Stimulated activated naive CD8-positive, alpha-beta T cell treated with anti-CD3 and anti-CD28 coated beads, Interleukin-15, Interleukin-2, amounts not matched to agents 100 U/mL and 50 U/mL, for 24 hours (primary cell): ENCODE data around the gene SORCS1.

Source experiments
- ATAC-seq: fragments of 150-1000 bp; cut with Tn5 transposase; one replicate; pipeline ENCODE4 v1.10.0; 2021
- DNase-seq: peaks from one replicate; pipeline ENCODE4 v3.0.0; 2021

Gene SORCS1

DNA sequence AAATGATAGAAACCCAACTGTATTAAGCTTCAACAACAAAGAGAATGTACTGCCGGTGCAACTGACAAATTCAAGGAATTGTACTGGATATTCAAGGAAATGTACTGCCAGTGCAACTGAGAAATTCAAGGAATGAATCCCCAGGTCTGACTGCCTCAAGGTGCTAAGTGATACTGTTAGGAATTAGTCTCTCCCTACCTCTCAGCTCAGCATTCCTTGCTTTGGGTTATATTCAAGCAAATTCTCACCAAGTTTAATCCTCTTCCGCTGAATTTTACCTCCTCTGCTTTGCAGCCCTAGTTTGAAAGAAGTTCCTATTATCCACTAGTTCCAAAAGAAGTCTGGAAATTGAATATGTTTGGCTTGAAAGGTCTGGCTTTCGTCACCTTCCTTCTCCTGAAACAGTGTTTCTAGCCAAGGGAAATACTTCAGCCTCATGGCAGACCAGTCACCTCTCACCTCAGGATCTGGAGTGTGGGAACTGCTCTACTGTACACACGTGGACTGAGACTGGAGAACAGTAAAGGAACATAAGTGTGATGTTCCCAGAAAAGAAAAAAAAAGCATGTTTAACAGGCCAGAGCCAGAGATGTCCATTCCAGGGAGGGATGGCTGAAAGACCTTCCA lies 60.4 kb downstream of the SORCS1 start:
- ATAC-seq (no peak), DNase-seq (no peak)

DNA sequence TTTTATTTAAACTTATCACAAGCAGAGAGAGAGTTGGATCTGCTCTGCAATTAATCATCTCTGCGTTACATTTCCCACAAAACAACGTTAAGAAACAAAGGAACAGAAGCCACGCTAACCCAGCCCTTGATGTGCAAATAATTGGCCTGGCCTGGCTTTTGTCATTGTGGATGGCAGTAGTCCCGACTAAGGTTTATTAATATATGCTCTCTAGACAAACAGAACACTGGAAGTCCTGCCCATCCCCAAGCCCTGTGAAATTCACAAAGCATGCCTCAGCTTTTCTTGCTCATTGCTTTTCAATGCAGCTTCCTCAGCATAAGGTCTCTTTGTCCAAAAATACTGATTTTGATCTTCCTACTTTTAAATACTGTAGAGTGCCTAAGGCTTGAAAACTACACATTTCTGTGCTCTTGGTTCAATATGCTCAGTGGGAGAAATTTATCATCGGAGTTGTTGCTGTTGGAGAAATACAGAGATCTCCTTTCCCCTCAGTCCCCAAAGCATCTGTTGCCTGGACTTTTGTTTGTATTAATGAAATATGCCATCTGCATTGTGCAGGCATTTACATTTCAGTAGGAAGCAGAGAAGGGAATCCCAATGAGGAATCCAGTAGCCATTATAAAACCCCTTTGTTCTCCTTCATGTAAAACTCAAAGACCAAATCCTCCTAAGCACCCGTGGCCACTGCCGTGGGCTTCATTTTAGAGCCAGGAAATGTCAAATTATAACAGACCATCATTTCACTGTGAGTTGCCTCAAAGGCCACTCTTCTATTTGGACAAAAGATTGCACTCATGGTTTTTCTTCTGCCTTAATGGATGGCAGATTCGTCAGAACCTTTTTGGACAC lies 61.1 kb downstream of the SORCS1 start:
- DNase-seq (no peak), ATAC-seq (no peak)

DNA sequence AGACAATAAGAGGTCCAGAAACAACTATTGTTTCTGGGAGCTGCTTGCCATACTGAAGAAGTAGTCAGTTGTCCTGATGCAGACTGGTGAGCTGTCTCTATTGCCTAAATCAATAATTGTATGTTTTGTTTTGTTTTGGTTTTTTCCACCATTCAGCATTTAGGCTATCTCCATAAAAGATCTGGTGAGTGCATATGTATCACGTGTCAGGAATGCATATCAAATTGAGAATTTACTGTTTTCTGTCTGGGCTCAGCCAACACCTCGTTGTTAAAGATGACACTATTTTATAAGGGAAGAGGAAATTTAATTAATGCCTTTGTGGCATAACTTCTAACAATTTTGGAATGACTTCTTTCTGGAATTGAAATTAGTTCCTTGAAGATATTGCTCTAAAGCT lies 66.2 kb downstream of the SORCS1 start:
- DNase-seq (no peak), ATAC-seq (no peak)

DNA sequence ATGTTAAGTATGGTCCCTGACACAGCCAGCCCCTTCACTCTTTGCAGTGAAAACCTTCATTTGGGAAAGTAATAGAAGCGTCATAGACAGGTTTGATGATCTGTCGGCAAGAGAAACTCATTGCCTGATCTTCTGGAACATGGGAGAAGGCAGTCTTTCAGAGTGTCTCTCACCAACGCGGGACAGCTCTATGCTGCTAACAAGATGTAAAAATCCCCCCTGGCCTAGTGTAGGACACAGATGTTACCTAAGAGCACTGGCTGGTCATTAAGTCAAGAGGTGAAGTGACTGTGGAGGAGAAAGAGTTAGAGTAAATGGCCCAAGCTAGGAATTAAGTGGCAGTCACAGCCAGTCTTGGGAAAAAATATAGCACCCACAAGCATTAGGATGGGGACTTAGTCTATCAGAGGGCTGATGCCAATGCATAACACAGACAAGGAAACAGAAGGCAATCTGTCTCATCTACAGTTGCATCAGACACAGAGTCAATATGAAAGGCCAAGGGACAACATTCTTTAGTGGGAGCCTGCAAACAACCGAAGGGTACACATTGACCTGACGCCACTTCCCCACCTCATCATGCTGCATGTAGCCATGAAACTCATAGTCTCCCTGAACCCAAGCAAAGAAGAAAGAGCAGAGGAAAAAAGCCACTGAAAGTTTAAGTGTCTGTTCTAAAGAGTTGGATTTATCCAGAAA lies 69.5 kb downstream of the SORCS1 start:
- DNase-seq (no peak), ATAC-seq (no peak)

DNA sequence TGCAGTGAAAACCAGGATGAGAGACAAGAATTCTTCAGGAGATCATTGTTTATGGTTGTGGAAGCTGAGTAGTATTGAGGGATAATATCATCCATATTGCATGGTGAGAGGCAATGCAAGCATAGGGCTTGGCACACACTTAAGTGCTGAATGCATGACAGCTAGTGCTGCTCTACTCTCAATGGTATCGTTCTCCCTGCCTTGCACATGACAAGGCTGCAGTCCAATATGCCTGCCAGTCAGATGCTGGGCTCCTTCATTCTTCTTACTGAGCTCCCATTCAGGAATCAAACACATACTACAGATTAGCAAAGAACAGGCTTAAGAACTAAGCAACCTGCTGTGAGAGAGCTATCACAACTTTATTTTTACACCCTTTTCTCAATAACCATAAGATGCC lies 72.2 kb downstream of the SORCS1 start:
- no peak for DNase-seq
- no peak for ATAC-seq

DNA sequence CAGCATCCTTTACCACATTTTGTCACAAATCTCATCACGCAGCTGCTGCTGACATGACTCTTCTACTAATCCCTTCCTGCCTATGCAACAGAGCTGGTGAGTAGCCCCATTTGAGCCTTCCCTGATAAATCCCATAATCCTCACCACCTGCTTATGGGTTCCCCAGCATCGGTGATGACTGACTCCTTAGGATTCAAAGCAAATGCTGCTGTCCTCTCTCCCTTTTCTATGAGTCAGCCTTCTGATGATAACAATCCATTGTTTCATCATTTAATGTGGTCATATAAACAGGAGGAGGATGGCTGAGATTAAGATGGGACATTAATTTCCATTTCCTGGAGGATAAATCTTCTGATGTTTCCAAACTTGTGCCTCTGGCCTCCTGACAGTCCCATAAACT lies 73.4 kb downstream of the SORCS1 start:
- ATAC-seq: no peak

DNA sequence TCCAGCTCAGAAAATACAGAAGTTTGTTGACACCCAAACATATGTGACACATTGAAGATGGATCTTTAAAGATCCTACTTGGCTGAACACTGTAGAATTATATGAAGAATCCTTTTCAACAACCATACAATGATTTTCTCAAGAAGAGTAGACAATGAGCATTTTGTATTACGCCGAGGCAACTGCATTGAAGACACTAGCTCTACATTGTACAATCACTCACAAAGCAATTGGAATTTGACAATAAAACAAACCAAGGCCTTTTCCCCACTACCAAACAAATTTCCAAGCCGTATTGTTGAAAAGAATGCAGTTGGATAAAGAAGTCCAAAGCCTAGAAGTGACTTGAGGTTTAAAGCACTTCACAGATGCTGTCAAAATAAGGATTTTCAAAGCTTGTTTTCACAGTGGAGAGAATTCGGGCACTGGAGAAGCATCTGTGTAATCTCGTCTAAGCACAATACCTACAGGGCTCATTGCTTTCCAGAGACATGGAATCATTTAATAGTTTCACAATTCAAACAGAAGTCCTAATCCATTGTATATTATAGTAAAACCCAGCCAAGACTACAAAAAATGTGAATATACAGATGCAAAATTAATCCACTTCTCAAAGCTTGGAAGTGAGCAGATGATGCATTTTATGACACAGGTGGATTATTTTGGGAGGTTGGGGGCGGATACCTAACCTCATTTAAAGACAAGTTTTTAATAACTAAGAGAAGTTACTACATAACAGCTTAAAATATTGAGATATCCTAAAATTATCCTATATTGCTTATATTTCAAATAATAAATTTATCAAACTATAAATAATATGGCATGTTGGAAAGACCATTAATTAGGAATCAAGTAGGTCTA lies 78.6 kb downstream of the SORCS1 start:
- ATAC-seq (no peak), DNase-seq (no peak)

More for the DNA sequence above, 73.4 kb downstream of the SORCS1 start:
- no peak for DNase-seq

DNA sequence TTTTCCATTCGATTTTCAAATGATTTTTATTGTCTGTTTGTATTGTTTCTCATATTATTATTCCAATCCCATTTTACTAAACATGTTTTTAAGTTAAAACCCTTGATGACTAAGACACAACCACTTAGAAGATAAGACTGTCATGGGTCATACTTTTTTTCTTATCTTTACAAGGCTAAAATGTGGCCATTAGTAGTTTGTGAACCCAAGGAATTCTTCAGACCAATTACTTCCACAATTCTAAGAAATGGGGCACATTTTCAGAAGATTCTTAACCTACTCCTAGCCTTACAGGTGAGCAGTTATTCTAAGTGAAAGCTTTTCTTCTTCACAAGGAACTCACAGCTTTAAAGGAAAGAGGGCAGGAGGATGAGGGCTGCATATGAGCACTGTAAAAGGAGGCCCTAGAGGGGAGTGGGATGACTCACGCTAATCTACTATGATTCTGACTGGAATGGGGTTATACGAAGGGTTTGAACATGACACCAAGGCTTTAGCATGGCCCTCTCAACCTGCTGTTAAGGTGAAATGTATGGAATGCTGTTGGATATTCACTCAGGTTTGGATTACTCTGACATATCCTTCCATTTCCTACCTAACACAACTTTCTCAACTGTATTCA lies 81.0 kb downstream of the SORCS1 start:
- DNase-seq (no peak), ATAC-seq (no peak)

DNA sequence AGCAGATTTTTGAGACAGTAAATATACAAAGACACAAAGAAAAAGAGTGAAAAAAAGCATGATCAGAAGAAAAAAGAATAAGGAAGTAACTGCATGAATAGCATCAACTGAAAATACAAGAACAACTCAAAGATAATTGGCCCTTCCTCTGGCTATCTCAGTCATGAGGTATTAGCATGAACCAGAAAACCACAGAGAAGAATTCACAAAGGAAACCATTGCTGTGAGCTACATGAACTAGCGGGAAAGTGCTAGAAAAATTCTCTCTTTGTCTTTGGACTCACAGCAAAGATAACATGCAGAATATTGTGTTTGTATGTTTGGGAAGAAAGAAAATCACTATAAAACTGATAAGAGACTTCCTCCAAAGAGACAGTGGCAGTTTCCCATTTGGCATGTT lies 82.9 kb downstream of the SORCS1 start:
- DNase-seq (no peak), ATAC-seq (no peak)

DNA sequence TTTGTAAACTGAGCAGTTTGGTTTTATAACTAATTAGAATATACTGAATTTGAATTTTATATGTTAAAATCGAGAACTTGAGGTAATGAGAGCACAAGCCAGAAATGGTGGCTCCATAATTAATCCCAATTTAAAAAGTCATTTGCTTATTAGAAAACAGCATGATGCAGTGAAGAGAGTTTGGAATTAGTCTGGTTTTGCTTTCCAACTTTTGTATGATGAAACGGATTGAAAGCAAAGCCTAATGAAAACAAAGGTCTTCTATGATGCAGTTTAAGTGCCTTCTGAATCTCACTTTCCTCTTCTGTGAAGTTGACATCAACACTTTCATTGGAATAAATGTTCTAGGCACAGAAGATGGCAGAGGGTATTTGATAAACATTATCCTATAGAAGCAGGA lies 89.4 kb downstream of the SORCS1 start:
- ATAC-seq: no peak
- no peak for DNase-seq

DNA sequence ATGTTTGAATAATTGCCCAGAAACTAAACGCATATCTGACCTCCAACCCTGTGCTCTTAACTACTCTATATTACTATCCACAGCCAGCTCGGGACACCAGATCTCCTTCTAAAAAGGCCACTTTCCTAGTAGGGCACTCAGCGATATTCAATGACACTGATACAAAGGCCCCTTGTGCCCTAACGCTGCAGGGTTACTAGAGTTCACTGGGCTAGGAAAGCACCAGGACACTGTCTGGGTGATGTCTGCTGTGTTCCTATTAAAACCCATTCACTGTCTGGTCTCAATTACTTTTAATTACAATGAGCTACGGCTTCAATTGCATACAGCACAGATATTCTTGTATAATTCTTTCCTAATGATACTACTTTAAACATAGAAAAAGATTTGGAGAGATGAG lies 91.7 kb downstream of the SORCS1 start:
- DNase-seq (no peak), ATAC-seq (no peak)

DNA sequence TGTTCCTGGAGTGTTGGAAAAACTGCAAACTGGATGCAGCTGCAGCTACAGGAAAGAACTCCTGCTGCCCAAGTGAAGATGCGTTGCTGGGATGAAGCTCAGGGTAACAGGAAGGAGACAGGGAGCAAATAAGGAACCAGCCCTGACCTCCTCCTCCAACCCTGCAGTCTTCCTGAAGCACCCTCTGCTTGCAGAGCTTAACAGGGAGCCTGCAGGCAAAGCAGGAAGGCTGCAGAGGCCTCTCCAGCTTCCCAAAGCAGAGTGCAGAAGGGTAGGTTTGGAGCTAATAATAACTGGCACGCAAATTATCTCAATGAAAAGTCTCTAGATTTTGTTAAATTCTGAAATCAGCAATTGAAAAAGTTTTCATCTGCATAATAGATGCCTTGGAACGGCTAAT lies 92.5 kb downstream of the SORCS1 start:
- ATAC-seq (no peak), DNase-seq (no peak)

DNA sequence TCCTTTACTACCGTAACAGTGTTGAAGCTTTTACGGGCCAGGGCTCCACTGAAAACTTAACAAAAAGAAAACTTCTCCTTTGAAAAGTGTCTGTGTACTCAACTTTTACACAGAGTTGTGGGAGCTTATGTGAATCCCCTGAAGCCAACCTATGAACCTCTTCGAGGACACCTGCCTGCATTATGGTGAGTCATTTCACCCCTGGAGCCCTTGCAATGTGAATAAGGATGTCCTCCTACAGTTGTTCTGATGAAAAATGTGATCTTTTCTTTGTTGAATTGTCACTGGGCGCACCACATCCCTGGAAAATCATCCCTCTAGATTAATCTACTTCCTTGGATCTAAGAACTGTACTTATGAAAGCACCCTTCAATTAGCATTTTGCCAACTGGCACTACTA lies 93.2 kb downstream of the SORCS1 start:
- ATAC-seq: no peak
- no peak for DNase-seq

DNA sequence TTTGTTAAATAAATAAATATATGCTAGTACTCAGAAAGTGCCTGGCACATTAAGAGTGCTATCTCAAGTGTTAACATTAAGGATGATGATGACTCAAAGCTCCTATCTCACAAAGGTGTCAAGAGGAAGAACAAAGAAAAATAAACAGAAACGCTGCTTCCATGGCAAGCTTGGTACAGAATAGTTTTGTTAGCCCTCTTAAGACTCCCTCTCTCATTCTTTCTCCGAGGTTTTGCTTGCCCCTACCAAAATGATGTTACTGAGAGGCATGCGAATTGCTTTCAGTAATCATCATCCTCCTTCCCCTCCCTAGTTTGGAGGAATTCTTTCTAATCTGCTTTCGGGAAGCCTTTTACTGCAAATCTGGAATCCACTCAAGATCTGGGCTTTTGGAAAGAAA lies 96.7 kb downstream of the SORCS1 start:
- no peak for ATAC-seq
- no peak for DNase-seq

DNA sequence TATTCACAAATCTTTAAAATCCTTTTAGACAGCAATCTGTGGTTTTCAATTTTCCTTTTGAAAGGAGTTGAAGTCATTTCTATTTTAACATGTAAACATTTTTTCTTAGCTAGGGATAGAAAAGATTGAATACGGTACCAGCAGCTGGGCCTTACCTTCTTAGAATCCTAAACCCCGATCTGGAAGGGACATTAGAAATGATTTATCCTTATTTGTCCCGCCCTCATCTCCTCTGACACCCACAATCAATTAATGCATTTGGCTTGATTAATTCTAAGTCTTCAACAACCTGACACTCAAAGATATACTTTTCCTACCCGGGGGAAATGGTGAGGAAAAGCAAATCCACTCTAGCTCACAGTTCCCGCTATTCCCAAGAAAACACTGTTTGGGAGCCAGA lies 100.4 kb downstream of the SORCS1 start:
- ATAC-seq (no peak), DNase-seq (no peak)

DNA sequence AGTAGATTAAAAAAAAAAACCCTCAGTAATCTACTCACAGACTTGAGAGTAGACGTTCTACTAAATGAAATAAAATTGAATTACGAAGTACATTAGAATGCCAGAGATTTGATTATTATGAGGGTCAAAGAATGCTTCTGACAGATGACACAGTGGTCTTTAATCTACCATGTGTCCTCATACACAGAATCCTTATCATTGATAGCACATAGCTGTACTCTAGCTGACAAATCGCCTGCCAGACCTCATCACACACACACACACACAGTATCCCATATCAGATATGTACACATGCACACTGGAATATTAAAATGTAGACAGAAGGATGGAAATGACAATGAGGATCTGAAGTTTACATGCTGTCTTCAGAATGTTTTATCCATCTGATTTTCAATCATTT lies 104.6 kb downstream of the SORCS1 start:
- DNase-seq (no peak), ATAC-seq (no peak)

DNA sequence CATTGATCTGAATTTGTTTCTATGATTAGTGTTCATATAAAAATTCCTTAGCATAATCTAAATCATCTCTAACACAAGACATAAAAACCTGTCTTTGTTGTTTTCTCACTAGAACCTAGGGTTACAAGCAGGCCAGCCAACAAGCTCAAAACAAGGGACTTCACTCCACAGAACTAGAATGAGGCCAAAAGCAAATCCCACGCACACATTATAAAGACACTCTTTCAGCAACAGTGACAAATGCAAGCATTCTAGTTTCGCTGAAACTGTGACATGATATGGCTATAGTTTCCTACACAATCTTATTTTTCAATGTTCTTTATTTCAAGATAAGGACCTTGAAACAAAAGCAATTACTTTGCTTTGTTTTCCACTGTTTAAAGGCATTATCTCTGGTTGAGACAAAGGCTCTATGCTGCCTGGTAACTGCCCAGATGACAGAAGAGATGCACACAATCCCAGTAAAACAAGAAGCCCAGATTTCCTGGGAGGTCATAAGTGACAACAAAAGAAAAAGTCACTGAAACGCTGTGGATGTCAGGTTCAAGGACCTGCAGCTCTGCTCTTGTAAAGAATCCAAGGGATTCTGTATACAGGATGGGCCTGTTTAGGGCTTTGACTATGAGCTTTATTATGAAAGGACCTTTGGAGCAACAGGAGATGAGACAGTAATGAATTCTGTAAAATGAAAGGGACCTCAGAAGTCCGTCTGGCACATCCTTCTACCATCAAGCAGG lies 105.3 kb downstream of the SORCS1 start:
- ATAC-seq: no peak

DNA sequence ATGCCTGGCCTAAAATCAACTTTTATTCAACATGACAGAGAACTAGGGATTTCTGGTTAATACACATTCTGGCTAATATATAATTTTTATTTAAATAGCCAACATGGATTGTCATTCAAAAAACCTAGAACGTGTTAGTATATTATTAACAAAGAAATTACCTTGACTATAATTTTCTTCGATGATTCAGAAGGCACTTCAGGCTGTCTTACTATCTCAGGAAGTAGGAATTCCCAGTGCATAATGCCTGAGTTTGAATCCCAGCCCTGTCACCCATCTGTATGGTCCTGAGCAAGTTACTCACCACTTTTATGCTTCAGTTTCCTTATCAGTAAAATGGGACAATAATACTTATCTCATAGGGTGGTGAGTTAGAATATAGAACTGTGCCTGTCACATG lies 106.2 kb downstream of the SORCS1 start:
- no peak for ATAC-seq
- no peak for DNase-seq

More for the DNA sequence above, 105.3 kb downstream of the SORCS1 start:
- DNase-seq: no peak

DNA sequence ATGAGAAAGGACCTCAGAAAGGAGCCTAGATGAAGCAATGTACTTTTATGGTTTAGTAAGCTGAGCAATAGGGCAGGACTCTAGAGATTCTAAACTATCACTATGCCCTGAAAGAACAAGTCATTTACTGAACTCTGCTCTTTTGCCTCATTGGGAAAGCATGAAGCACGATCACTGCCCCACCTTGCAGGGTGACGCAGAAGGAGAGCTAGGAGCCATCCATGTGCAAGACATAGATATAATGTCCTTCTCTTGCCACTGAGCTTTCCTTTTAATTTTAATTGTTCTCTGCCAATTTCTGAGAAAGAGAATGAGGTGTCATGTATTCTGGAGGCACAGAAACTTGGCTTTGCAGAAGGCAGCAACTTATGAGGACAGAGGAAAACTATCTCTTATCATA lies 108.3 kb downstream of the SORCS1 start:
- no peak for ATAC-seq
- no peak for DNase-seq

DNA sequence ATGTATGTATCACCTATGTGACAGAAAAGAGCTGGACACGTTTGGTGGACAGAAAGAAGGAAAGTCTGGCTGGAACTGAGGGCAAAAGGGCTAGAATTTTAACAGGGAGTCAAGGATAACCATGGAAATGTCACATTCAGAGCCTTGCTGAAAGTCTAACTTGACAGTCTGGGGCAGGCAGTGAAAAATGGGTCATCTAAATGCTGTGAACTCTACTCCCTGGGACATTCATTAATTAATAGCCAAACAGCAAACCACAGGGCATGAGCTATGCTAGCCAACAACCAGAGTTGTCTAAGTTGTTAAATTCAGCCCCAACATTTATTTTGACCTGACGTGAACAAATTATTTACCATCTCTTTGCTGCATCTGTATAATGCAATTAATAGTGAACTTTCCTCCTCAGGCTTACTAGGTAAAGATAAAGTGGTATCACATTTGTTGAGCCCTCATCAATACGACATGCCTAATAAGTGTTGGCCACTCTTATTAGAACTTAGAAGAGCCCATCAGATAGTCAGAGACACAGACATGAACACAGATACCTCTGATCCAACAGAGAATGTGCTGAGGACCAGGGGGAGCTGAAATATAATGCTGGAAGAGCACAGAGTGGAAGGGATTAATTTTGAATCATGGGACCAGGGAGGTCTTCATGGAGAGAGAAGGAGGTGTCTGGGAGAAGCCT lies 109.9 kb downstream of the SORCS1 start:
- no peak for DNase-seq
- ATAC-seq: no peak

DNA sequence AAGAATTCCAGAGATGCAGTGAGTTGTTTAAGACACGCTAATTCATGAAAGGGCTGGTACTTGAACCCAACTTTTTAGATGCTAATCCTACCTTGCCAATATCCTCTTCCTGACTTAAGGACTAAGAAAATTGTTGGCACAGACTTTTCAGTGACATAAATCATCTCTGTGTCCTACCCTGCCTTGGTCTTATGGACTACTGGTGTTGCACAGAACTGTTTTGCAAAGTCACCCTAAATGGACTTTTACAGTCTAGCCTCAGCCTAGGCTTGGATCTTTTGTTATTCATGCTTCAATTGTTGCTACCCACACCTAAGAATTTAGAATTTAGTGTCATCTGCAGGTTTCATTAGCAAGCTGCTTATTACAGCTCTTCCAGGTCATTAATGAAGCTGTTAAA lies 112.7 kb downstream of the SORCS1 start:
- ATAC-seq (no peak), DNase-seq (no peak)
